ENCODE measurements around the gene GPT2. TPM values are rescaled to one million over a fixed set of nuclear protein-coding genes. Genes with fewer than 3 reads are reported as not detected.

GPT2 gene
- total RNA-seq, 1 experiment from 2014 or later = 38.3 TPM

GRCh38 chr16:46894036-46894672, 10.0 kb downstream of the GPT2 start:
- DNase-seq (ENCODE audit: low spot score) = no peak
- in situ Hi-C loops (cut with HindIII; ENCODE audit: low sequenced_read_pairs) = no loop called here

- in situ Hi-C loops (cut with HindIII; ENCODE audit: low sequenced_read_pairs) = no loop called here
- no peak for DNase-seq (ENCODE audit: low spot score)
Measured at GRCh38 chr16:46895399-46896313, 11.5 kb downstream of the GPT2 start.

- in situ Hi-C loops (cut with HindIII; ENCODE audit: low sequenced_read_pairs) = no loop called here
- DNase-seq (ENCODE audit: low spot score) = no peak
Measured at GRCh38 chr16:46896314-46896968, 12.3 kb downstream of the GPT2 start.

- in situ Hi-C loops (cut with HindIII; ENCODE audit: low sequenced_read_pairs) = no loop called here
- DNase-seq (ENCODE audit: low spot score) = no peak
Measured at GRCh38 chr16:46897471-46897870, 13.3 kb downstream of the GPT2 start.

- in situ Hi-C loops (cut with HindIII; ENCODE audit: low sequenced_read_pairs) = no loop called here
- DNase-seq (ENCODE audit: low spot score) = no peak
Measured at GRCh38 chr16:46898006-46898405, 13.8 kb downstream of the GPT2 start.

- in situ Hi-C loops (cut with HindIII; ENCODE audit: low sequenced_read_pairs) = no loop called here
- no peak for DNase-seq (ENCODE audit: low spot score)
Measured at GRCh38 chr16:46899443-46900143, 15.4 kb downstream of the GPT2 start.

GRCh38 chr16:46900455-46901235, 16.5 kb downstream of the GPT2 start:
- in situ Hi-C loops (cut with HindIII; ENCODE audit: low sequenced_read_pairs) = no loop called here
- DNase-seq (ENCODE audit: low spot score) = no peak

GRCh38 chr16:46901709-46902108, 17.5 kb downstream of the GPT2 start:
- in situ Hi-C loops (cut with HindIII; ENCODE audit: low sequenced_read_pairs) = no loop called here
- no peak for DNase-seq (ENCODE audit: low spot score)

- in situ Hi-C loops (cut with HindIII; ENCODE audit: low sequenced_read_pairs) = no loop called here
- no peak for DNase-seq (ENCODE audit: low spot score)
Measured at GRCh38 chr16:46903255-46903905, 19.2 kb downstream of the GPT2 start.

- no peak for DNase-seq (ENCODE audit: low spot score)
- in situ Hi-C loops (cut with HindIII; ENCODE audit: low sequenced_read_pairs) = no loop called here
Measured at GRCh38 chr16:46904471-46904870, 20.3 kb downstream of the GPT2 start.

GRCh38 chr16:46906360-46907060, 22.3 kb downstream of the GPT2 start:
- in situ Hi-C loops (cut with HindIII; ENCODE audit: low sequenced_read_pairs) = no loop called here
- DNase-seq (ENCODE audit: low spot score) = no peak

GRCh38 chr16:46907061-46907774, 23.1 kb downstream of the GPT2 start:
- in situ Hi-C loops (cut with HindIII; ENCODE audit: low sequenced_read_pairs) = no loop called here

GRCh38 chr16:46908540-46909372, 24.6 kb downstream of the GPT2 start:
- in situ Hi-C loops (cut with HindIII; ENCODE audit: low sequenced_read_pairs) = no loop called here
- peak; percentile 73 for DNase-seq (ENCODE audit: low spot score)

More at GRCh38 chr16:46907061-46907774, 23.1 kb downstream of the GPT2 start:
- DNase-seq (ENCODE audit: low spot score) = no peak

- in situ Hi-C loops (cut with HindIII; ENCODE audit: low sequenced_read_pairs) = no loop called here
- peak; percentile 29 for DNase-seq (ENCODE audit: low spot score)
Measured at GRCh38 chr16:46911038-46911437, 26.9 kb downstream of the GPT2 start.

GRCh38 chr16:46911650-46912049, 27.5 kb downstream of the GPT2 start:
- no peak for DNase-seq (ENCODE audit: low spot score)
- in situ Hi-C loops (cut with HindIII; ENCODE audit: low sequenced_read_pairs) = no loop called here

- in situ Hi-C loops (cut with HindIII; ENCODE audit: low sequenced_read_pairs) = no loop called here
- DNase-seq (ENCODE audit: low spot score) = no peak
Measured at GRCh38 chr16:46914556-46915201, 30.5 kb downstream of the GPT2 start.

All from G401 (cell line).